ENCODE results near the gene ST8SIA1.
"Not testable (repeated sequence)": the region's sequence is repeated elsewhere in the genome, so short reads cannot be mapped to it uniquely, and the experiment has no call there.

Gene ST8SIA1

DNA sequence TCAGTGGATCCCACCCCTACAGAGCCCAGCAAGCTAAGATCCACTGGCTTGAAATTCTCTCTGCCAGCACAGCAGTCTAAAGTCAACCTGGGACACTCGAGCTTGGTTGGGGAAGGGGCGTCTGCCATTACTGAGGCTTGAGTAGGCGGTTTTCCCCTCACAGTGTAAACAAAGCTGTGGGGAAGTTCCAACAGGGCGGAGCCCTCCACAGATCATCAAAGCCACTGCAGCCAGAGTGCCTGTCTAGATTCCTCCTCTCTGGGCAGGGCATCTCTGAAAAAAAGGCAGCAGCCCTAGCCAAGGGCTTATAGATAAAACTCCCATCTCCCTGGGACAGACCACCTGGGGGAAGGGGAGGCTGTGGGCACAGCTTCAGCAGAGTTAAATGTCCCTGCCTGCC lies 187.8 kb downstream of the ST8SIA1 start:
- DNase-seq: not testable (repeated sequence)
